ENCODE data around the gene CHRNA1. TPM values are rescaled to one million over a fixed set of nuclear protein-coding genes. Genes with fewer than 3 reads are reported as not detected.

CHRNA1 gene
- total RNA-seq, 1 experiment from 2014 or later: 1.8 TPM

DNA sequence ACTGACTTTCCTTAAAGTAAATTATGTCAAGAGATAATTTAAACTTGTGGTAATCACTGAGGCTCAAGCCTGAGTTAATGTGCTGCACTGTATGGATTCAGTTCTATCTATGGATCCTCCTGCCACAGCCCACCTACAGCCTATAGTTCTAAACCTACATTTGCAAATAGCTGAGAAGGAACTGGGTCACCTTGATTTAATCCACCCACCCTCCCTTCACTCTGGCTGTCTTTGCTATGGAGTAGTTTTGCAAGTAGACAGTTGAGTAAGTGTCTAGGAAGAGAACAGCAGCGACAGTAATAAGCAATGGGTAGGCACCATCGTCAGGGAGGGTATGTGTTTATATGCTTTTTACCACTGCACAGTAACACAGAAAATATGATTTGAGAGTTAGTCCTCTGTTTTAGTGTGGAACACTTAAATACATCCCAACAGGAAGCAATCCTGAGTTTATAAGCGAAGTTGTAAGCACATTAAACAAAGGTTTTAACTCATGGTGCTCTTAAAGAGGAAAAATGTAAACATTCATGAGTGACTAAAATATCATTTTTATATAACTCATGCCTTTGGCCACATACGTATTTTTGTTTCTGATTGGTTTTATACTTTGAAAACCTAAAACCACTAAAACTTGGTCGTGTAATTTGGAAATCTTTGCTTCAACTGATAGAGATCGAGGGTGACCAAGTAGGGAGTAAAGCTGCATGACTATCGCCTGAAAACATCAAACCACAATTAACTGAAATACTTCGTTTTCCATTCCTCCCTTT lies 36.3 kb upstream of the CHRNA1 start:
- H3K4me2 ChIP-seq (ENCODE audit: low read length): no peak overlapping the region
- no peak overlapping the region for H3K9ac ChIP-seq (ENCODE audit: low read length)
- intact Hi-C loops (cut with micrococcal nuclease): no loop called here
- TF ChIP-seq EZH2phosphoT487 (IDR thresholded peaks at IDR 0.05; ENCODE audit: borderline replicate concordance, low read length) (no peak), EZH2 (IDR thresholded peaks at IDR 0.05; ENCODE audit: low read length, unreplicated experiment) (no peak)
- TF ChIP-seq, protein P1, sequence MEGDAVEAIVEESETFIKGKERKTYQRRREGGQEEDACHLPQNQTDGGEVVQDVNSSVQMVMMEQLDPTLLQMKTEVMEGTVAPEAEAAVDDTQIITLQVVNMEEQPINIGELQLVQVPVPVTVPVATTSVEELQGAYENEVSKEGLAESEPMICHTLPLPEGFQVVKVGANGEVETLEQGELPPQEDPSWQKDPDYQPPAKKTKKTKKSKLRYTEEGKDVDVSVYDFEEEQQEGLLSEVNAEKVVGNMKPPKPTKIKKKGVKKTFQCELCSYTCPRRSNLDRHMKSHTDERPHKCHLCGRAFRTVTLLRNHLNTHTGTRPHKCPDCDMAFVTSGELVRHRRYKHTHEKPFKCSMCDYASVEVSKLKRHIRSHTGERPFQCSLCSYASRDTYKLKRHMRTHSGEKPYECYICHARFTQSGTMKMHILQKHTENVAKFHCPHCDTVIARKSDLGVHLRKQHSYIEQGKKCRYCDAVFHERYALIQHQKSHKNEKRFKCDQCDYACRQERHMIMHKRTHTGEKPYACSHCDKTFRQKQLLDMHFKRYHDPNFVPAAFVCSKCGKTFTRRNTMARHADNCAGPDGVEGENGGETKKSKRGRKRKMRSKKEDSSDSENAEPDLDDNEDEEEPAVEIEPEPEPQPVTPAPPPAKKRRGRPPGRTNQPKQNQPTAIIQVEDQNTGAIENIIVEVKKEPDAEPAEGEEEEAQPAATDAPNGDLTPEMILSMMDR (conservative IDR thresholded peaks at IDR 0.05; ENCODE audit: low read depth, low read length): no peak
- no peak for DNase-seq
- no peaks in the 10 kb centered on the region for H3K9me2 ChIP-seq (replicated peaks; ENCODE audit: low read length)
- no peaks in the 10 kb centered on the region for H3K9me3 ChIP-seq (ENCODE audit: low read length)
- H3K27ac ChIP-seq (ENCODE audit: low read length): no peak overlapping the region
- POLR2A ChIA-PET (ENCODE audit: unreplicated experiment): no interaction called here
- no peak overlapping the region for H3K4me3 ChIP-seq (ENCODE audit: low read length)
- H3K36me3 ChIP-seq (ENCODE audit: low read depth, low read length): no peaks in the 10 kb centered on the region
- BruUV-seq (replicated peaks): no TSS peak
- no peak overlapping the region for H2AFZ ChIP-seq (ENCODE audit: low read length)
- no peaks in the 10 kb centered on the region for H4K20me1 ChIP-seq (ENCODE audit: low read length)
- ATAC-seq: no peak; the same call in 1 of the 2 replicates
- no peaks in the 10 kb centered on the region for H3K4me1 ChIP-seq (ENCODE audit: insufficient read depth, low read length)
- CTCF ChIA-PET: no interaction called here
- H3K27me3 ChIP-seq (ENCODE audit: low read length): no peaks in the 10 kb centered on the region
- no peaks in the 10 kb centered on the region for H3F3A ChIP-seq (ENCODE audit: low read length, unreplicated experiment)
- H3K79me2 ChIP-seq (ENCODE audit: low read length): no peaks in the 10 kb centered on the region

DNA sequence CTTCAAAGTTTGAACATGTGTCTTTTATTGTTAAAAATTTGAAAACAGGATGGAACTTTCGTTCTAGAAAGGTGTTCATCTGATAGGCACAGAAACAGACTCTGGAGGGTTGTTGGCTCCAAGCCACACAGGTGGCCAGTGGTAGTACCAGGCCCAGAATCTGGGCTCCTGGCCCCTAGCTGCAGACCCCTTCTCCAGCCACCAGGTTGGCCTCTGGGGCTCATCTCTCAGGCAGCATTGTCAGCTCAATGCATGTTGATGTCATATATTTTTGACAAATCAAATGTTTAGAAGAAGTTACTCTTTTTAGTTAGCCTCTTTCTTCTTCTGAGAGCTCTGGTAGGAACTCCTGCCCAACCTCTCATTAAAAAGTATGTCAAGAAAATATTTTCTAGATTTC lies 34.5 kb upstream of the CHRNA1 start:
- intact Hi-C loops (cut with micrococcal nuclease): no loop called here
- no peaks in the 10 kb centered on the region for H3F3A ChIP-seq (ENCODE audit: low read length, unreplicated experiment)
- H3K4me1 ChIP-seq (ENCODE audit: insufficient read depth, low read length): no peaks in the 10 kb centered on the region
- H3K27me3 ChIP-seq (ENCODE audit: low read length): no peaks in the 10 kb centered on the region
- no peaks in the 10 kb centered on the region for H4K20me1 ChIP-seq (ENCODE audit: low read length)
- no peak for ATAC-seq
- POLR2A ChIA-PET (ENCODE audit: unreplicated experiment): no interaction called here
- no peak overlapping the region for H3K9ac ChIP-seq (ENCODE audit: low read length)
- no peak for TF ChIP-seq EZH2 (IDR thresholded peaks at IDR 0.05; ENCODE audit: low read length, unreplicated experiment)
- H2AFZ ChIP-seq (ENCODE audit: low read length): no peak overlapping the region
- CTCF ChIA-PET: no interaction called here
- H3K79me2 ChIP-seq (ENCODE audit: low read length): no peaks in the 10 kb centered on the region
- H3K9me3 ChIP-seq (ENCODE audit: low read length): no peaks in the 10 kb centered on the region
- H3K4me3 ChIP-seq (ENCODE audit: low read length): no peak overlapping the region
- H3K36me3 ChIP-seq (ENCODE audit: low read depth, low read length): no peaks in the 10 kb centered on the region
- BruUV-seq (replicated peaks): no TSS peak
- no peak for DNase-seq
- H3K9me2 ChIP-seq (replicated peaks; ENCODE audit: low read length): no peaks in the 10 kb centered on the region
- H3K27ac ChIP-seq (ENCODE audit: low read length): no peak overlapping the region
- H3K4me2 ChIP-seq (ENCODE audit: low read length): no peak overlapping the region

DNA sequence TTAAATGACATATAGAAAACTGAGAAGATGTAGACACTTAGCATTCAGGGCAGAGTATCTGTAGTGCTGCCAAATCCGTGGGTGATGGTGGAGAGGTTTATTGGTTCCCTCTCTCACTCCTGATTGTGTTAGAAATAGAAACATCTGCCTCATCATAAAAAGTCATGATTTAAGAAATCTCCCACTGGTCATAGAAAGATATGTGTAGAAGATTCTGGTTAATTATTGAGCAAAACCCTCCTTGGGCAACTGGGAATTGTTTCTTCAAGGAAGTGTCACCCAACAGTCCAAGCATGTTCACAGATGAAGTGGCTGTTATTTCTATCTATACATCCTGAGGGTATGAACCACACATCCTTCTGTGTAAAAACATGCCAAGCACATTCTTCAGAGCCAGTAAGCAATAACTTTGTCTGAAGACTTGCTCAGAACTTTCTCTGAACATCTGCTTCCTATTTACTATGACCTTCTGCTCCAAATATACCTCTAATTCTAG lies 33.6 kb upstream of the CHRNA1 start:
- Histone ChIP-seq H3K4me3 (ENCODE audit: low read length) (no peak overlapping the region), H4K20me1 (ENCODE audit: low read length) (no peaks in the 10 kb centered on the region), H3F3A (ENCODE audit: low read length, unreplicated experiment) (no peaks in the 10 kb centered on the region), H3K4me1 (ENCODE audit: insufficient read depth, low read length) (no peaks in the 10 kb centered on the region), H3K27me3 (ENCODE audit: low read length) (no peaks in the 10 kb centered on the region), H2AFZ (ENCODE audit: low read length) (no peak overlapping the region), H3K9ac (ENCODE audit: low read length) (no peak overlapping the region), H3K4me2 (ENCODE audit: low read length) (no peak overlapping the region), H3K9me2 (replicated peaks; ENCODE audit: low read length) (no peaks in the 10 kb centered on the region), H3K36me3 (ENCODE audit: low read depth, low read length) (no peaks in the 10 kb centered on the region), H3K9me3 (ENCODE audit: low read length) (no peaks in the 10 kb centered on the region), H3K27ac (ENCODE audit: low read length) (no peak overlapping the region), H3K79me2 (ENCODE audit: low read length) (no peaks in the 10 kb centered on the region)
- ATAC-seq (no peak), DNase-seq (no peak)
- BruUV-seq (replicated peaks): no TSS peak
- TF ChIP-seq EZH2phosphoT487 (IDR thresholded peaks at IDR 0.05; ENCODE audit: borderline replicate concordance, low read length) (no peak), EZH2 (IDR thresholded peaks at IDR 0.05; ENCODE audit: low read length, unreplicated experiment) (no peak)
- TF ChIP-seq, protein P1 (conservative IDR thresholded peaks at IDR 0.05; ENCODE audit: low read depth, low read length): no peak
- intact Hi-C loops (cut with micrococcal nuclease): no loop called here
- CTCF ChIA-PET: no interaction called here
- POLR2A ChIA-PET (ENCODE audit: unreplicated experiment): no interaction called here

All from PC-3 (cell line).